WTC11 (cell line): ENCODE measurements around the gene CAV1. TPM values are rescaled to one million over a fixed set of nuclear protein-coding genes. Genes with fewer than 3 reads are reported as not detected.
A peak's percentile ranks its signal among the peaks of the same experiment; 100 is the strongest.

Source experiments
- ATAC-seq: fragments of 200-7000 bp; cut with Tn5 transposase; 2 replicates; pipeline ENCODE4 v1.10.0; 2021; ENCODE audit warnings: mild to moderate bottlenecking, moderate library complexity
- CTCF ChIA-PET: fragments of 300-600 bp; sonication (Branson Sonifier 250); formaldehyde crosslinking; loops from one replicate; lab custom pipeline; 2021; ENCODE audit warnings: antibody characterized with exemption; lab: Charles Lee
- POLR2A ChIA-PET: fragments of 350-600 bp; sonication (Branson Sonifier 250); formaldehyde crosslinking; loops from one replicate; lab custom pipeline; 2021; ENCODE audit warnings: antibody characterized with exemption; lab: Charles Lee
- DNase-seq: peaks from one replicate; pipeline ENCODE4 v3.0.0; 2021; ENCODE audit warnings: low spot score
- H3K27ac Mint-ChIP-seq: 2 replicates; pipeline ENCODE4 v1.8.0; 2021; ENCODE audit warnings: mixed read lengths
- H3K27me3 Mint-ChIP-seq: 2 replicates; pipeline ENCODE4 v1.8.0; 2021; ENCODE audit warnings: low read depth, mild to moderate bottlenecking, moderate library complexity, mixed read lengths
- H3K36me3 Mint-ChIP-seq: 2 replicates; pipeline ENCODE4 v1.8.0; 2021; ENCODE audit warnings: mixed read lengths
- H3K4me1 Mint-ChIP-seq: 2 replicates; pipeline ENCODE4 v1.8.0; 2022; ENCODE audit warnings: mixed read lengths
- H3K4me3 Mint-ChIP-seq: 2 replicates; pipeline ENCODE4 v1.8.0; 2021; ENCODE audit warnings: mild to moderate bottlenecking, moderate library complexity, mixed read lengths
- H3K9me3 Mint-ChIP-seq: 2 replicates; pipeline ENCODE4 v1.8.0; 2021; ENCODE audit warnings: mixed read lengths
- ATF1 ChIP-seq: sonication (generic); formaldehyde crosslinking; IDR thresholded peaks from 2 replicates; pipeline ENCODE4 v1.8.1; 2023; ENCODE audit warnings: mild to moderate bottlenecking, moderate library complexity, missing genetic modification reagents
- EMX1 ChIP-seq: fragments of 250-450 bp; sonication (Bioruptor Pico); IDR thresholded peaks from 2 replicates; pipeline ENCODE4 v1.8.0; 2021; ENCODE audit warnings: mild to moderate bottlenecking
- ESRRA ChIP-seq: sonication (generic); formaldehyde crosslinking; IDR thresholded peaks from 2 replicates; pipeline ENCODE4 v1.8.1; 2022; ENCODE audit warnings: mild to moderate bottlenecking, missing genetic modification reagents, borderline replicate concordance
- ETV6 ChIP-seq: sonication (generic); formaldehyde crosslinking; IDR thresholded peaks from 2 replicates; pipeline ENCODE4 v1.8.1; 2022; ENCODE audit warnings: mild to moderate bottlenecking, missing genetic modification reagents
- FOXJ3 ChIP-seq: sonication (generic); formaldehyde crosslinking; IDR thresholded peaks from 2 replicates; pipeline ENCODE4 v1.9.0; 2021; ENCODE audit warnings: missing genetic modification reagents, mild to moderate bottlenecking, borderline replicate concordance
- NR1H2 ChIP-seq: sonication (generic); formaldehyde crosslinking; IDR thresholded peaks from 2 replicates; pipeline ENCODE4 v1.9.0; 2021; ENCODE audit warnings: mild to moderate bottlenecking, moderate library complexity, missing genetic modification reagents
- SOX15 ChIP-seq: fragments of 250-450 bp; sonication (Bioruptor Pico); IDR thresholded peaks from 2 replicates; pipeline ENCODE4 v1.9.0; 2021; ENCODE audit warnings: mild to moderate bottlenecking
- TCF7 ChIP-seq: sonication (generic); formaldehyde crosslinking; IDR thresholded peaks from 2 replicates; pipeline ENCODE4 v1.8.0; 2022; ENCODE audit warnings: mild to moderate bottlenecking, low read depth, missing genetic modification reagents, moderate library complexity
- TP53 ChIP-seq: sonication (generic); formaldehyde crosslinking; IDR thresholded peaks from 2 replicates; pipeline ENCODE4 v1.8.1; 2023; ENCODE audit warnings: mild to moderate bottlenecking, missing genetic modification reagents
- ZBTB43 ChIP-seq: sonication (generic); formaldehyde crosslinking; IDR thresholded peaks from 2 replicates; pipeline ENCODE4 v1.8.1; 2023; ENCODE audit warnings: mild to moderate bottlenecking, missing genetic modification reagents
- ZNF396 ChIP-seq: fragments of 250-450 bp; sonication (Bioruptor Pico); IDR thresholded peaks from 2 replicates; pipeline ENCODE4 v1.8.0; 2021; ENCODE audit warnings: mild to moderate bottlenecking, moderate library complexity, borderline replicate concordance
- ZNF423 ChIP-seq: fragments of 250-450 bp; sonication (Bioruptor Pico); IDR thresholded peaks from 2 replicates; pipeline ENCODE4 v2.1.2; 2022; ENCODE audit warnings: mild to moderate bottlenecking, moderate library complexity
- total RNA-seq: library from RNA; stranded (reverse); gene quantifications from 3 replicates; pipeline ENCODE4 v1.2.3, GENCODE V29; 2021
- TF ChIP-seq, protein P1 (sequence below): sonication (generic); formaldehyde crosslinking; IDR thresholded peaks from 2 replicates; pipeline ENCODE4 v1.8.1; 2022; ENCODE audit warnings: low read depth, missing genetic modification reagents, borderline replicate concordance
- TF ChIP-seq, protein P2 (sequence below): sonication (generic); formaldehyde crosslinking; IDR thresholded peaks from 2 replicates; pipeline ENCODE4 v1.8.1; 2022; ENCODE audit warnings: mild to moderate bottlenecking, missing genetic modification reagents, moderate library complexity, borderline replicate concordance
- TF ChIP-seq, protein P3 (sequence below): sonication (generic); formaldehyde crosslinking; IDR thresholded peaks from 2 replicates; pipeline ENCODE4 v1.8.1; 2022; ENCODE audit warnings: mild to moderate bottlenecking, moderate library complexity, missing genetic modification reagents
- TF ChIP-seq, protein P4 (sequence below): sonication (generic); formaldehyde crosslinking; IDR thresholded peaks from 2 replicates; pipeline ENCODE4 v1.8.1; 2022; ENCODE audit warnings: missing genetic modification reagents, borderline replicate concordance

Gene CAV1
- total RNA-seq, 1 experiment from 2014 or later: 19.7 TPM

GRCh38 chr7:116561697-116562483 is 37.1 kb downstream of the CAV1 start:
- DNase-seq (no peak), ATAC-seq (no peak)
- H3K4me3 Mint-ChIP-seq: no peak overlapping the region
- CTCF ChIA-PET: no interaction called here
- POLR2A ChIA-PET: no interaction called here
- no peak overlapping the region for H3K27ac Mint-ChIP-seq
- TF ChIP-seq, protein P1, sequence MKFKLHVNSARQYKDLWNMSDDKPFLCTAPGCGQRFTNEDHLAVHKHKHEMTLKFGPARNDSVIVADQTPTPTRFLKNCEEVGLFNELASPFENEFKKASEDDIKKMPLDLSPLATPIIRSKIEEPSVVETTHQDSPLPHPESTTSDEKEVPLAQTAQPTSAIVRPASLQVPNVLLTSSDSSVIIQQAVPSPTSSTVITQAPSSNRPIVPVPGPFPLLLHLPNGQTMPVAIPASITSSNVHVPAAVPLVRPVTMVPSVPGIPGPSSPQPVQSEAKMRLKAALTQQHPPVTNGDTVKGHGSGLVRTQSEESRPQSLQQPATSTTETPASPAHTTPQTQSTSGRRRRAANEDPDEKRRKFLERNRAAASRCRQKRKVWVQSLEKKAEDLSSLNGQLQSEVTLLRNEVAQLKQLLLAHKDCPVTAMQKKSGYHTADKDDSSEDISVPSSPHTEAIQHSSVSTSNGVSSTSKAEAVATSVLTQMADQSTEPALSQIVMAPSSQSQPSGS (CRISPR knock-in tag): no peak
- TF ChIP-seq, protein P2, sequence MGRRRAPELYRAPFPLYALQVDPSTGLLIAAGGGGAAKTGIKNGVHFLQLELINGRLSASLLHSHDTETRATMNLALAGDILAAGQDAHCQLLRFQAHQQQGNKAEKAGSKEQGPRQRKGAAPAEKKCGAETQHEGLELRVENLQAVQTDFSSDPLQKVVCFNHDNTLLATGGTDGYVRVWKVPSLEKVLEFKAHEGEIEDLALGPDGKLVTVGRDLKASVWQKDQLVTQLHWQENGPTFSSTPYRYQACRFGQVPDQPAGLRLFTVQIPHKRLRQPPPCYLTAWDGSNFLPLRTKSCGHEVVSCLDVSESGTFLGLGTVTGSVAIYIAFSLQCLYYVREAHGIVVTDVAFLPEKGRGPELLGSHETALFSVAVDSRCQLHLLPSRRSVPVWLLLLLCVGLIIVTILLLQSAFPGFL: no peak
- TF ChIP-seq TP53 (CRISPR knock-in tag) (no peak), ETV6 (no peak), TCF7 (CRISPR knock-in tag) (no peak), EMX1 (CRISPR knock-in tag) (no peak), FOXJ3 (CRISPR knock-in tag) (no peak), SOX15 (CRISPR knock-in tag) (no peak), NR1H2 (CRISPR knock-in tag) (no peak), ESRRA (CRISPR knock-in tag) (no peak)
- TF ChIP-seq, protein P3, sequence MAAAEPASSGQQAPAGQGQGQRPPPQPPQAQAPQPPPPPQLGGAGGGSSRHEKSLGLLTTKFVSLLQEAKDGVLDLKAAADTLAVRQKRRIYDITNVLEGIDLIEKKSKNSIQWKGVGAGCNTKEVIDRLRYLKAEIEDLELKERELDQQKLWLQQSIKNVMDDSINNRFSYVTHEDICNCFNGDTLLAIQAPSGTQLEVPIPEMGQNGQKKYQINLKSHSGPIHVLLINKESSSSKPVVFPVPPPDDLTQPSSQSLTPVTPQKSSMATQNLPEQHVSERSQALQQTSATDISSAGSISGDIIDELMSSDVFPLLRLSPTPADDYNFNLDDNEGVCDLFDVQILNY: no peak
- TF ChIP-seq, protein P4, sequence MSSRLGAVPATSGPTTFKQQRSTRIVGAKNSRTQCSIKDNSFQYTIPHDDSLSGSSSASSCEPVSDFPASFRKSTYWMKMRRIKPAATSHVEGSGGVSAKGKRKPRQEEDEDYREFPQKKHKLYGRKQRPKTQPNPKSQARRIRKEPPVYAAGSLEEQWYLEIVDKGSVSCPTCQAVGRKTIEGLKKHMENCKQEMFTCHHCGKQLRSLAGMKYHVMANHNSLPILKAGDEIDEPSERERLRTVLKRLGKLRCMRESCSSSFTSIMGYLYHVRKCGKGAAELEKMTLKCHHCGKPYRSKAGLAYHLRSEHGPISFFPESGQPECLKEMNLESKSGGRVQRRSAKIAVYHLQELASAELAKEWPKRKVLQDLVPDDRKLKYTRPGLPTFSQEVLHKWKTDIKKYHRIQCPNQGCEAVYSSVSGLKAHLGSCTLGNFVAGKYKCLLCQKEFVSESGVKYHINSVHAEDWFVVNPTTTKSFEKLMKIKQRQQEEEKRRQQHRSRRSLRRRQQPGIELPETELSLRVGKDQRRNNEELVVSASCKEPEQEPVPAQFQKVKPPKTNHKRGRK (CRISPR knock-in tag): no peak
- no peaks in the 10 kb centered on the region for H3K27me3 Mint-ChIP-seq
- no peaks in the 10 kb centered on the region for H3K9me3 Mint-ChIP-seq
- peaks cover 8% of the 10 kb centered on the region for H3K4me1 Mint-ChIP-seq
- no peaks in the 10 kb centered on the region for H3K36me3 Mint-ChIP-seq

DNA sequence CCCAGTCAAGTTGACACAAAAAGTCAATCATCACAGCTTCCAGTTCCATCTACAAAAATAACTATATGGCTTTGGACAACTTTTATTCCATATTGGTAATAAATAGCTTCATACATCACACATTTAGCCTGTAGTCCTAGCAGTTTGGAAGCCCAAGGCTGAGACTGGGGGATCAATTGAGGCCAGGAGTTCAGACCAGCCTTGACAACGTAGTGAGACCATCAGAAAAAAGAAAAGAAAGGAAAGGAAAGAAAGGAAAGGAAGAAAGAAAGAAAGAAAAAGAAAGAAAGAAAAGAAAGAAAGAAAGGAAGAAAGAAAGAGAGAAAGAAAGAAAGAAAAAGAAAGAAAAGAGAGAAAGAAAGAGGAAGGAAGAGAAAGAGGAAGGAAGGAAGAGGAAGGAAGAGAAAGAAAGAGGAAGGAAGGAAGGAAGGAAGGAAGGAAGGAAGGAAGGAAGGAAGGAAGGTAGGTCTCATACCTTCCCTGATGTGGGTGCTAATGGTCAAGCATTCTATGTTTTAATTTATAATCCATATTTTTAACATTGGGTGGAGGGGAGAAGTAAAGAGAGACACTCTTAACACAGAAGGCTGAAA is 37.8 kb downstream of the CAV1 start:
- ChIA-PET POLR2A (no interaction called here), CTCF (no interaction called here)
- Mint-ChIP-seq H3K4me1 (peaks cover 7% of the 10 kb centered on the region), H3K9me3 (no peaks in the 10 kb centered on the region), H3K36me3 (no peaks in the 10 kb centered on the region), H3K4me3 (no peak overlapping the region), H3K27me3 (no peaks in the 10 kb centered on the region), H3K27ac (no peak overlapping the region)
- no peak for DNase-seq
- no peak for ATAC-seq
- no peak for TF ChIP-seq ATF1 (CRISPR knock-in tag)
- TF ChIP-seq, protein P4 (CRISPR knock-in tag): 0 out of 2 replicates have a peak, but pooled peaks have one; percentile 64

DNA sequence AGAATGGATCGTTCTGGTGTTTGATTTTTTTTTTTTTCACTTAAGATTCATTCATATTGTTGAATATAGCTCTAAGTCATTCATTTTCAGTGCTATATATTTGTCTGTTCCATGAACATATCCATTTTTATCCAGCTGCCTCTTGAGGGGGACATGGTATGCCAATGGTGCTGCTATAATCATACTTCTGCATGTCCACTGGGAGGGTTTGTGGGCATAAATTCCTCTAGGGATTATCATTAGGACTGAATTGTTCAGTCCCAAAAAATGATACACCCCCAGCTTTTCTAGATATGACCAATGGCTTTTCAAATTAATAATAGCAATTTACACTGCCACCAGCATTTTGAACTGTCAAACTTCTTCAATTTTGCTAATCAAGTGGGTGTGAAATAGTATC is 41.1 kb downstream of the CAV1 start:
- DNase-seq: no peak
- TF ChIP-seq ZNF396 (CRISPR knock-in tag) (no peak), ZNF423 (CRISPR knock-in tag) (no peak), ESRRA (CRISPR knock-in tag) (no peak), ZBTB43 (CRISPR knock-in tag) (no peak)
- TF ChIP-seq, protein P1 (CRISPR knock-in tag): no peak
- TF ChIP-seq, all 79 proteins: peak for 0
- no peak overlapping the region for H3K4me3 Mint-ChIP-seq
- H3K9me3 Mint-ChIP-seq: no peaks in the 10 kb centered on the region
- H3K4me1 Mint-ChIP-seq: no peaks in the 10 kb centered on the region
- ChIA-PET POLR2A (no interaction called here), CTCF (interaction anchor here (1.0 kb wide), 1 partner anchor 40 kb away, joined by 3 read pairs; no protein-coding TSS in a partner anchor)
- no peak overlapping the region for H3K27ac Mint-ChIP-seq
- H3K36me3 Mint-ChIP-seq: no peaks in the 10 kb centered on the region
- no peaks in the 10 kb centered on the region for H3K27me3 Mint-ChIP-seq
- no peak for ATAC-seq
